AG09319 (cell line): ENCODE data around the gene ID3.

Source experiments
- DNase-seq: peaks from one replicate; pipeline ENCODE4 v3.0.0-alpha.2; 2010; ENCODE audit warnings: low read depth; ENCODE audit errors: extremely low read depth
- CTCF ChIP-seq: IDR thresholded peaks from 2 replicates; pipeline ENCODE4 v1.5.1; 2011; ENCODE audit warnings: low read depth, mild to moderate bottlenecking, inconsistent platforms, low read length, moderate library complexity

The ID3 gene

GRCh38 chr1:23517581-23517980, 41.7 kb downstream of the ID3 start:
- no peak for TF ChIP-seq CTCF

GRCh38 chr1:23515905-23516304, 43.4 kb downstream of the ID3 start:
- DNase-seq: no peak

More at GRCh38 chr1:23517581-23517980, 41.7 kb downstream of the ID3 start:
- no peak for DNase-seq

GRCh38 chr1:23514111-23514679, 45.1 kb downstream of the ID3 start:
- no peak for TF ChIP-seq CTCF
- no peak for DNase-seq

More at GRCh38 chr1:23515905-23516304, 43.4 kb downstream of the ID3 start:
- TF ChIP-seq CTCF: no peak

GRCh38 chr1:23509896-23510295, 49.4 kb downstream of the ID3 start:
- TF ChIP-seq CTCF: no peak
- DNase-seq: no peak
